ENCODE data around the gene HCRT. TPM values are rescaled to one million over a fixed set of nuclear protein-coding genes. Genes with fewer than 3 reads are reported as not detected.

The HCRT gene
- total RNA-seq, 2 experiments from 2014 or later = not detected

DNA sequence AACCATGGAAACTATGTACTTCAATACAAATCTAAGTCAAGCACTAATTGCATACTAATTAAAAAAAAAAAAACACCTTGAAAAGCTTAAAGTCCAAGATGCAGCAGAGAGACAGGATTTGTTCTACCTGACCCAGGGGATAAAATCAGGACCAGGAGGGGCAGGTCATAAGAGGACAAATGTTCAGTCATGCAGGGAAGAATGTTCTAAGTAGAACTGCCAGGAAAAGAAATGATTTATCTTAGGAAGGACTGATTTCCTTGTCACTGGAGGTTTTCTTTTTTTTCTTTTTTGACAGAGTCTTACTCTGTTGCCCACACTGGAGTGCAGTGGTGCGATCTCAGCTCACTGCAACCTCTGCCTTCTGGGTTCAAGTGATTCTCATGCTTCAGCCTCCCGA, 18.1 kb upstream of the HCRT start:
- DNase-seq (no peak), ATAC-seq (ENCODE audit: poor library complexity) (no peak)
- no peak overlapping the region for H3K27ac ChIP-seq (ENCODE audit: low read depth in 1 of 2, low read length in 2 of 2)
- Mint-ChIP-seq H3K4me1 (ENCODE audit: low read depth) (no peaks in the 10 kb centered on the region), H3K9me3 (no peaks in the 10 kb centered on the region), H3K4me3 (no peak overlapping the region), H3K27me3 (no peaks in the 10 kb centered on the region), H3K36me3 (ENCODE audit: low read depth) (peaks cover 80% of the 10 kb centered on the region), H3K27ac (peak overlapping the region; percentile 20)
- H3K4me3 ChIP-seq (ENCODE audit: low read length) = no peak overlapping the region
- intact Hi-C loops (cut with DNase I, micrococcal nuclease) = no loop called here
- ChIA-PET POLR2A (no interaction called here), CTCF (no interaction called here)
- H3K4me1 ChIP-seq (ENCODE audit: insufficient read depth, low read length) = no peaks in the 10 kb centered on the region
- peaks cover 67% of the 10 kb centered on the region for H3K36me3 ChIP-seq (ENCODE audit: insufficient read depth, low read length)
- H3K27me3 ChIP-seq (ENCODE audit: control insufficient read depth in 1 of 2, insufficient read depth in 2 of 2, low read length in 2 of 2) = no peaks in the 10 kb centered on the region
- no peaks in the 10 kb centered on the region for H3K9me3 ChIP-seq (ENCODE audit: control insufficient read depth in 1 of 2, insufficient read depth in 1 of 2, low read length in 2 of 2)
- TF ChIP-seq, protein P1, sequence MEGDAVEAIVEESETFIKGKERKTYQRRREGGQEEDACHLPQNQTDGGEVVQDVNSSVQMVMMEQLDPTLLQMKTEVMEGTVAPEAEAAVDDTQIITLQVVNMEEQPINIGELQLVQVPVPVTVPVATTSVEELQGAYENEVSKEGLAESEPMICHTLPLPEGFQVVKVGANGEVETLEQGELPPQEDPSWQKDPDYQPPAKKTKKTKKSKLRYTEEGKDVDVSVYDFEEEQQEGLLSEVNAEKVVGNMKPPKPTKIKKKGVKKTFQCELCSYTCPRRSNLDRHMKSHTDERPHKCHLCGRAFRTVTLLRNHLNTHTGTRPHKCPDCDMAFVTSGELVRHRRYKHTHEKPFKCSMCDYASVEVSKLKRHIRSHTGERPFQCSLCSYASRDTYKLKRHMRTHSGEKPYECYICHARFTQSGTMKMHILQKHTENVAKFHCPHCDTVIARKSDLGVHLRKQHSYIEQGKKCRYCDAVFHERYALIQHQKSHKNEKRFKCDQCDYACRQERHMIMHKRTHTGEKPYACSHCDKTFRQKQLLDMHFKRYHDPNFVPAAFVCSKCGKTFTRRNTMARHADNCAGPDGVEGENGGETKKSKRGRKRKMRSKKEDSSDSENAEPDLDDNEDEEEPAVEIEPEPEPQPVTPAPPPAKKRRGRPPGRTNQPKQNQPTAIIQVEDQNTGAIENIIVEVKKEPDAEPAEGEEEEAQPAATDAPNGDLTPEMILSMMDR (IDR thresholded peaks at IDR 0.05) = no peak

GRCh38 chr17:42202696-42203095, 17.4 kb upstream of the HCRT start:
- H3K27me3 Mint-ChIP-seq = no peaks in the 10 kb centered on the region
- POLR2A ChIA-PET = no interaction called here
- H3K4me1 Mint-ChIP-seq (ENCODE audit: low read depth) = no peaks in the 10 kb centered on the region
- H3K27ac Mint-ChIP-seq = no peak overlapping the region
- intact Hi-C loops (cut with DNase I, micrococcal nuclease) = no loop called here
- Histone ChIP-seq H3K4me1 (ENCODE audit: insufficient read depth, low read length) (no peaks in the 10 kb centered on the region), H3K36me3 (ENCODE audit: insufficient read depth, low read length) (peaks cover 67% of the 10 kb centered on the region), H3K4me3 (ENCODE audit: low read length) (no peak overlapping the region), H3K27me3 (ENCODE audit: control insufficient read depth in 1 of 2, insufficient read depth in 2 of 2, low read length in 2 of 2) (no peaks in the 10 kb centered on the region), H3K27ac (ENCODE audit: low read depth in 1 of 2, low read length in 2 of 2) (no peak overlapping the region), H3K9me3 (ENCODE audit: control insufficient read depth in 1 of 2, insufficient read depth in 1 of 2, low read length in 2 of 2) (no peaks in the 10 kb centered on the region)
- ATAC-seq (ENCODE audit: poor library complexity) (no peak), DNase-seq (no peak)
- no peak overlapping the region for H3K4me3 Mint-ChIP-seq
- H3K9me3 Mint-ChIP-seq = no peaks in the 10 kb centered on the region
- CTCF ChIA-PET = no interaction called here
- TF ChIP-seq, protein P1 (IDR thresholded peaks at IDR 0.05) = no peak
- H3K36me3 Mint-ChIP-seq (ENCODE audit: low read depth) = peaks cover 77% of the 10 kb centered on the region

DNA sequence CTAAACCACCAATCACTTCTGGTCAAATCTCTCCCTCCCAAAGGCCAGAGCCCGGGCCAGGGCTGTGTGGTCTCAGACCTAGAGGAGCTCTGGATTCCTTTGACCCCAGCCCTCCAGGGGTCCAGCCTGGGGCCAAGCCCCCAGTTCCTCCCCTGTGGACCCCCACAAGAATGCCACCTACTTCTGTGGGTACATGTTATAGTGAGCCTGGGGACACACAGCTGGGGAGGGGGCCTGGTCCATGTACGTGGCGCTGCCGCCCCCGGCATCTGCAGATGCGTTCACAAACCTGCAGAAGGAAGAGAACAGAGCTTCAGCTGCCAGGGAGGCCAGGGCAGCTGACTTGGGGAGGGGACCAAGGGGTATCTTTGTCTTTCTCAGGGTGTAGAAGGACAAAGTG, 16.9 kb upstream of the HCRT start:
- ATAC-seq (ENCODE audit: poor library complexity) = no peak
- Mint-ChIP-seq H3K9me3 (no peaks in the 10 kb centered on the region), H3K36me3 (ENCODE audit: low read depth) (peaks cover 72% of the 10 kb centered on the region), H3K27ac (peak overlapping the region; percentile 30), H3K4me1 (ENCODE audit: low read depth) (no peaks in the 10 kb centered on the region), H3K4me3 (no peak overlapping the region), H3K27me3 (no peaks in the 10 kb centered on the region)
- ChIA-PET POLR2A (no interaction called here), CTCF (no interaction called here)
- H3K4me3 ChIP-seq (ENCODE audit: low read length) = no peak overlapping the region
- peaks cover 62% of the 10 kb centered on the region for H3K36me3 ChIP-seq (ENCODE audit: insufficient read depth, low read length)
- no peaks in the 10 kb centered on the region for H3K4me1 ChIP-seq (ENCODE audit: insufficient read depth, low read length)
- H3K9me3 ChIP-seq (ENCODE audit: control insufficient read depth in 1 of 2, insufficient read depth in 1 of 2, low read length in 2 of 2) = no peaks in the 10 kb centered on the region
- TF ChIP-seq, protein P1 (IDR thresholded peaks at IDR 0.05) = no peak
- intact Hi-C loops (cut with DNase I, micrococcal nuclease) = no loop called here
- no peak for DNase-seq
- no peaks in the 10 kb centered on the region for H3K27me3 ChIP-seq (ENCODE audit: control insufficient read depth in 1 of 2, insufficient read depth in 2 of 2, low read length in 2 of 2)
- no peak overlapping the region for H3K27ac ChIP-seq (ENCODE audit: low read depth in 1 of 2, low read length in 2 of 2)

All from CD4-positive, alpha-beta T cell (primary cell).